RWPE1 (cell line): ENCODE measurements around the gene COBL.
A peak's percentile ranks its signal among the peaks of the same experiment; 100 is the strongest.

Source experiments
- CTCF ChIA-PET: fragments of 350-600 bp; sonication (Branson Sonifier 250); formaldehyde crosslinking; extraction: SDS; loops from one replicate; lab custom pipeline; 2021; lab: Yijun Ruan, JAX
- POLR2A ChIA-PET: fragments of 400-600 bp; formaldehyde crosslinking; extraction: SDS; loops from one replicate; lab custom pipeline; 2020; ENCODE audit warnings: antibody characterized with exemption; ENCODE audit not compliant: low non-redundant PET; lab: Yijun Ruan, JAX
- DNase-seq: peaks from one replicate; pipeline ENCODE4 v3.0.0; 2012; ENCODE audit warnings: low spot score
- H3K27ac ChIP-seq: fragments of 450-650 bp; 2 replicates; pipeline ENCODE4 v1.5.1; 2017
- TF ChIP-seq, protein P1 (sequence below): fragments of 450-650 bp; conservative IDR thresholded peaks from 2 replicates; pipeline ENCODE4 v1.5.1; 2017; ENCODE audit warnings: low read depth, mild to moderate bottlenecking

The COBL gene

DNA sequence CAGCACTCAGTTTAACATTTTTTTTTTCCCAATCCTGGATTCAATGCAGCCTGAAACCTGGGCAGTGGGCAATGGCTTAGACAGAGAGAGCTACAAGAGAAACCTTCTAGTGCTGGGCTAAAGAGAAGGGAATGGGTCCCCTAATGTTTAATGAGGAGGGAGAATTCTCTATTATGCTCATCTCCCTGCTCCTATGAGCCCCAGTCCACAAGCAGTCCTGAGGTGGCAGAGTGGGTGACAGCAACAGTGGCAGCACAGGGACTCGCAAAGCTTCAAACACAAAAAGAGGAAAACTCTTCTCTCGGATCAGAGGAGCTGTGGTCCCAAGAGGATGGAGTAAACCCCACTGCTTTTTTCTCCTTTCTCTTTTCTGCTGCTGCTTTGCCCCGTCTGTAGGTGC is 36.5 kb downstream of the COBL start:
- TF ChIP-seq, protein P1, sequence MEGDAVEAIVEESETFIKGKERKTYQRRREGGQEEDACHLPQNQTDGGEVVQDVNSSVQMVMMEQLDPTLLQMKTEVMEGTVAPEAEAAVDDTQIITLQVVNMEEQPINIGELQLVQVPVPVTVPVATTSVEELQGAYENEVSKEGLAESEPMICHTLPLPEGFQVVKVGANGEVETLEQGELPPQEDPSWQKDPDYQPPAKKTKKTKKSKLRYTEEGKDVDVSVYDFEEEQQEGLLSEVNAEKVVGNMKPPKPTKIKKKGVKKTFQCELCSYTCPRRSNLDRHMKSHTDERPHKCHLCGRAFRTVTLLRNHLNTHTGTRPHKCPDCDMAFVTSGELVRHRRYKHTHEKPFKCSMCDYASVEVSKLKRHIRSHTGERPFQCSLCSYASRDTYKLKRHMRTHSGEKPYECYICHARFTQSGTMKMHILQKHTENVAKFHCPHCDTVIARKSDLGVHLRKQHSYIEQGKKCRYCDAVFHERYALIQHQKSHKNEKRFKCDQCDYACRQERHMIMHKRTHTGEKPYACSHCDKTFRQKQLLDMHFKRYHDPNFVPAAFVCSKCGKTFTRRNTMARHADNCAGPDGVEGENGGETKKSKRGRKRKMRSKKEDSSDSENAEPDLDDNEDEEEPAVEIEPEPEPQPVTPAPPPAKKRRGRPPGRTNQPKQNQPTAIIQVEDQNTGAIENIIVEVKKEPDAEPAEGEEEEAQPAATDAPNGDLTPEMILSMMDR: no peak
- DNase-seq: no peak
- no peak overlapping the region for H3K27ac ChIP-seq
- CTCF ChIA-PET: no interaction called here
- POLR2A ChIA-PET: no interaction called here

- no peak overlapping the region for H3K27ac ChIP-seq
- ChIA-PET CTCF (interaction anchor here (0.8 kb wide), 2 partner anchors 54 to 87 kb away, joined by 3 to 4 read pairs; no protein-coding TSS in a partner anchor), POLR2A (no interaction called here)
- TF ChIP-seq, protein P1: no peak
- no peak for DNase-seq
These were observed 37.1 kb downstream of the COBL start for GRCh38 chr7:51279391-51280023.

- peak; percentile 30 for DNase-seq
- ChIA-PET CTCF (interaction anchor here (0.6 to 0.8 kb wide), 3 partner anchors 54 to 1185 kb away, joined by 3 to 4 read pairs (median 3); no protein-coding TSS in a partner anchor), POLR2A (interaction anchor here (0.7 kb wide), 1 partner anchor 968 kb away, joined by 7 read pairs; no protein-coding TSS in a partner anchor)
- H3K27ac ChIP-seq: no peak overlapping the region
- TF ChIP-seq, protein P1: no peak
These were observed 37.8 kb downstream of the COBL start for GRCh38 chr7:51278797-51279196.

- DNase-seq: no peak
- POLR2A ChIA-PET: interaction anchor here (0.5 kb wide), 1 partner anchor 62 kb away, joined by 3 read pairs; no protein-coding TSS in a partner anchor
- TF ChIP-seq, protein P1: no peak
- CTCF ChIA-PET: no interaction called here
- no peak overlapping the region for H3K27ac ChIP-seq
These were observed 39.6 kb downstream of the COBL start for GRCh38 chr7:51276967-51277366.

- ChIA-PET CTCF (no interaction called here), POLR2A (interaction anchor here (0.5 kb wide), 1 partner anchor 63 kb away, joined by 3 read pairs; no protein-coding TSS in a partner anchor)
- DNase-seq: no peak
- TF ChIP-seq, protein P1: no peak
- no peak overlapping the region for H3K27ac ChIP-seq
These were observed 40.5 kb downstream of the COBL start for GRCh38 chr7:51276091-51276605.

DNA sequence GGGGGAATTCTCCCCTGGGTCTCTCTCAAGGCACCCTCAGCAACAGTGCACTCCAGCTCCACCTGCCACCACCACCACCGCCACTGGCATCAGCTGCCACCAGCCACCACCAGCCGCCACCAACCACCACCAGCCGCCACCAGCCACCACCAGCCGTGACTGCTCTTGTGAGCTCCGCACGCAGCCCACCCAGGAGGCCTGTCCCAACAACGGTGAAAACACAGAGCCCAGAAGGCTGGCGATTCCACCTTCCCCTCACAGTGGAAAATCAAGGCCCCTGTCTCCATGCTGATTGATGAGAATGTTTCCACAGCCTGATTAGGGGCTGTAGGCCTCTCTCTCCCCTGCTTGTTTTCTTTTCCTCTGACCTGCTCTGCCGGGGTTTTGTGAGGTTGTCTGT is 41.1 kb downstream of the COBL start:
- TF ChIP-seq, protein P1: no peak
- CTCF ChIA-PET: no interaction called here
- POLR2A ChIA-PET: no interaction called here
- DNase-seq: no peak
- H3K27ac ChIP-seq: no peak overlapping the region
